AG04450 (cell line): ENCODE results near the gene C11orf52. TPM values are rescaled to one million over a fixed set of nuclear protein-coding genes. Genes with fewer than 3 reads are reported as not detected.
"Not testable (repeated sequence)": the region's sequence is repeated elsewhere in the genome, so short reads cannot be mapped to it uniquely, and the experiment has no call there.

ENCODE experiments used
- CTCF ChIA-PET: fragments of 300-600, 350-600 bp; formaldehyde crosslinking; extraction: SDS; loops from one replicate; lab custom pipeline; 2022; ENCODE audit warnings: antibody characterized with exemption, inconsistent platforms; lab: Charles Lee
- POLR2A ChIA-PET: fragments of 350-600 bp; formaldehyde crosslinking; extraction: SDS; loops from one replicate; lab custom pipeline; 2021; ENCODE audit warnings: antibody characterized with exemption, inconsistent platforms; lab: Yijun Ruan, JAX
- DNase-seq: peaks from one replicate; pipeline ENCODE4 v3.0.0-alpha.2; 2011; ENCODE audit warnings: low read depth, low spot score
- H3K27ac ChIP-seq: one replicate; pipeline ENCODE4 v1.5.1; 2012; ENCODE audit warnings: low read depth, low read length, control low read depth
- H3K27me3 ChIP-seq: one replicate; pipeline ENCODE4 v1.6.0; 2012; ENCODE audit warnings: low read length; ENCODE audit not compliant: control insufficient read depth, insufficient read depth
- H3K4me3 ChIP-seq: 2 replicates; pipeline ENCODE4 v1.5.1; 2011; ENCODE audit warnings: mild to moderate bottlenecking, low read depth, low read length, control low read depth
- H3K9me3 ChIP-seq: 2 replicates; pipeline ENCODE4 v1.5.1; 2012; ENCODE audit warnings: low read length; ENCODE audit not compliant: control insufficient read depth, insufficient read depth
- polyA plus RNA-seq: library from polyadenylated mRNA; depleted of rRNA; stranded (reverse); fragments of >200 nt; gene quantifications from 2 replicates; pipeline ENCODE4 v1.2.3, GENCODE V29; 2011
- TF ChIP-seq, protein P1 (sequence below): IDR thresholded peaks from 2 replicates; pipeline ENCODE4 v1.5.1; 2011; ENCODE audit warnings: low read depth, low read length, control low read depth, inconsistent platforms

C11orf52 gene
- polyA plus RNA-seq, 1 experiment = 0.38 TPM

DNA sequence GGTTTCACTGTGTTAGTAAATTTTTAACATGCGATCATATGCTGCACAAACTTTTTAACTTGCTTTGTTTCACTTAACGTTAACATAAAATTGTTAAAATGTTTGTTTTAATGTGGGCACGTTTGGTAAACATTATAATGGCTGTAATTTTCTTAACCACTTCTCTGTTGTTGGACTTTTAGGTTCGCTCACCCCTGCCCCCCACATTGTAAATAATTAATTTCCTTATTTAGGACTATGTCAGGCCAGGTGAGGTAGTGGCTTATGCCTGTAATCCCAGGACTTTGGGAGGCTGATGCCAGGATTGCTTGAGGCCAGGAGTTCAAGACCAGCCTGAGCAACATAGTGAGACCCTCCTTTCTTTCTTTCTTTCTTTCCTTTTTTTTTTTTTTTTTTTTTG, 11.8 kb downstream of the C11orf52 start:
- ChIA-PET POLR2A (no interaction called here), CTCF (interaction anchor here (0.6 to 3.7 kb wide), 10 partner anchors 15 to 482 kb away, joined by 3 to 42 read pairs (median 8); no protein-coding TSS in a partner anchor)
- Histone ChIP-seq H3K27ac (no peak overlapping the region), H3K4me3 (no peak overlapping the region), H3K9me3 (no peaks in the 10 kb centered on the region), H3K27me3 (no peaks in the 10 kb centered on the region)
- TF ChIP-seq, protein P1, sequence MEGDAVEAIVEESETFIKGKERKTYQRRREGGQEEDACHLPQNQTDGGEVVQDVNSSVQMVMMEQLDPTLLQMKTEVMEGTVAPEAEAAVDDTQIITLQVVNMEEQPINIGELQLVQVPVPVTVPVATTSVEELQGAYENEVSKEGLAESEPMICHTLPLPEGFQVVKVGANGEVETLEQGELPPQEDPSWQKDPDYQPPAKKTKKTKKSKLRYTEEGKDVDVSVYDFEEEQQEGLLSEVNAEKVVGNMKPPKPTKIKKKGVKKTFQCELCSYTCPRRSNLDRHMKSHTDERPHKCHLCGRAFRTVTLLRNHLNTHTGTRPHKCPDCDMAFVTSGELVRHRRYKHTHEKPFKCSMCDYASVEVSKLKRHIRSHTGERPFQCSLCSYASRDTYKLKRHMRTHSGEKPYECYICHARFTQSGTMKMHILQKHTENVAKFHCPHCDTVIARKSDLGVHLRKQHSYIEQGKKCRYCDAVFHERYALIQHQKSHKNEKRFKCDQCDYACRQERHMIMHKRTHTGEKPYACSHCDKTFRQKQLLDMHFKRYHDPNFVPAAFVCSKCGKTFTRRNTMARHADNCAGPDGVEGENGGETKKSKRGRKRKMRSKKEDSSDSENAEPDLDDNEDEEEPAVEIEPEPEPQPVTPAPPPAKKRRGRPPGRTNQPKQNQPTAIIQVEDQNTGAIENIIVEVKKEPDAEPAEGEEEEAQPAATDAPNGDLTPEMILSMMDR = no peak
- DNase-seq = no peak

DNA sequence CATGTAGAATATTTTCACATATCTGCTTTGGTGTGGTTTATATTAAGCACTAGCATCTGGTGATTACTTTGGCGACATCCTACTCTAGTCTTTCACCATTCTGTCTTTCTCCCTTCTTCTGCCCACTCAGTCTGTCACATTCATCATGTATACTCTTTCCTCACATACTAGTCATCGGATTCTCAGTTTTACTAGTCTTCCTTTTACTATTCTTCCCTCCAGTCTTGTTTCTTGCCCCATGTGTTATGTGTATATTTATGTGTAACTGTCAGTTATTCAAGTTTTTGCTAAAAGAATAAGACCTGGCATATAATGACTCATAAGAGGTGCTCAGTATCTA, 13.9 kb downstream of the C11orf52 start:
- Histone ChIP-seq H3K9me3 (no peaks in the 10 kb centered on the region), H3K4me3 (no peak overlapping the region), H3K27ac (no peak overlapping the region), H3K27me3 (no peaks in the 10 kb centered on the region)
- TF ChIP-seq, protein P1 = no peak
- POLR2A ChIA-PET = no interaction called here
- CTCF ChIA-PET = interaction anchor here (0.7 to 3.7 kb wide), 8 partner anchors 13 to 65 kb away, joined by 3 to 42 read pairs (median 12); no protein-coding TSS in a partner anchor
- DNase-seq = no peak

DNA sequence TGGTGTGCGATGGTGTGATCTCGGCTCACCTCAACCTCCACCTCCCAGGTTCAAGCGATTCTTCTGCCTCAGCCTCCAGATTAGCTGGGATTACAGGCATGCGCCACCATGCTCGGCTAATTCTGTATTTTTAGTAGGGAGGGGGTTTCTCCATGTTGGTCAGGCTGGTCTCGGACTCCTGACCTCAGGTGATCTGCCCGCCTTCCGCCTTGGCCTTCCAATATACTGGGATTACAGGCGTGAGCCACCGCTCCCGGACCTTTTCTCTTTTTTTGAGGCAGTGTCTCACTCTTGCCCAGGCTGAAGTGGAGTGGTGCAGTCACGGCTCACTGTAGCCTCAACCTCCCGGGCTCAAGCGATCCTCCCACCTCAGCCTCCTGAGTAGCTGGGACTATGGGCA, 14.5 kb downstream of the C11orf52 start:
- H3K4me3 ChIP-seq, H3K9me3 ChIP-seq, H3K27ac ChIP-seq, H3K27me3 ChIP-seq, DNase-seq, POLR2A ChIA-PET: not testable (repeated sequence)
- CTCF ChIA-PET = interaction anchor here (1.3 to 7.4 kb wide), 3 partner anchors 49 to 286 kb away, joined by 3 to 52 read pairs (median 15); no protein-coding TSS in a partner anchor

DNA sequence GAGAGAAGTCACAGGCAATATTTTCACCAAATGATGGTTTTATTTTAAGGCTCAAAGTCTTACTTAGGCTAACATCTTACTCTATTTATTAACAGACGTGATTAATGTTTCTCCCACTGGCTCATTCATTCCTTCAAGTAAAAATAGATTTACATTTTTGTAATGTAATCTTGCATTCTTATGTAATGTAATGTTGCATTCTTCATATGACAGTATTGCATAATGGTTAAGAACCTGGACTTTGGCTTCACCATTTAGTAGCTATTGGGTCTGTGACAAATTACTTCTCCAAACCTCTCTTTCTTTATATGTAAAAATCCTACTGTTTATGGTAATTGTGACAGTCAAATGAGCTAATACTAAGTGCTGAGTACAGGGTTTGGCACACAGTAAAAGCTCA, 15.2 kb downstream of the C11orf52 start:
- POLR2A ChIA-PET = interaction anchor here (0.6 kb wide), 1 partner anchor 44 kb away, joined by 3 read pairs; no protein-coding TSS in a partner anchor

DNA sequence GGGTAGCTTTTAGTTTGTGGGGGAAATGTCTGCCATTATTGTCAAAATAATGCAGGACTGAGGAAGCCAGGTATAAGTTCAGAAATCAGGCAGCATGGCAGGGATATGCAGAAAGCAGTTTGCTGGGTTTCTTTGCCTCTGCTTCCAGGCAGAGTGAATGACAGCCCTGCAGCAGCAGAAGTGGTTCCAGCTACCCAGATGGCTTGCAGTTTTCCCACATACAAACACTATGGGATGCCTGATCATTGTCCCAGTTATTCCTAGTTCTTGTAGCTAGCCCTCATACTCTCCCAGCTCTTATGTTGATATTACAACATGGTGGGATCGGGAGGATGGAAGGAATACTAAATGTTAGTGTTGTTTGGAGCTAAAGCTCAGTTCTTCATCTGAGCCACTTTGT, 15.6 kb downstream of the C11orf52 start:
- Histone ChIP-seq H3K27me3 (no peaks in the 10 kb centered on the region), H3K4me3 (no peak overlapping the region), H3K9me3 (no peaks in the 10 kb centered on the region), H3K27ac (no peak overlapping the region)
- POLR2A ChIA-PET = interaction anchor here (0.6 kb wide), 1 partner anchor 43 kb away, joined by 3 read pairs; no protein-coding TSS in a partner anchor
- TF ChIP-seq, protein P1 = no peak
- CTCF ChIA-PET = interaction anchor here (0.6 to 7.4 kb wide), 6 partner anchors 10 to 382 kb away, joined by 3 to 52 read pairs (median 4); no protein-coding TSS in a partner anchor
- DNase-seq = no peak

More for the DNA sequence above, 15.2 kb downstream of the C11orf52 start:
- Histone ChIP-seq H3K27me3 (no peaks in the 10 kb centered on the region), H3K4me3 (no peak overlapping the region), H3K9me3 (no peaks in the 10 kb centered on the region), H3K27ac (no peak overlapping the region)
- CTCF ChIA-PET = interaction anchor here (0.6 to 7.4 kb wide), 6 partner anchors 10 to 382 kb away, joined by 3 to 52 read pairs (median 4); no protein-coding TSS in a partner anchor
- no peak for DNase-seq
- TF ChIP-seq, protein P1 = no peak
